Transverse colon (tissue), 4 donors: ENCODE data around the gene GRM8. TPM values are rescaled to one million over a fixed set of nuclear protein-coding genes. Genes with fewer than 3 reads are reported as not detected.

Experiments
- DNase-seq: peaks from one replicate; pipeline ENCODE4 v3.0.0-alpha.2; 2019
- H3K27ac ChIP-seq, 4 donors: fragments of 200-600 bp; sonication (generic); 2 replicates each; pipeline ENCODE4 v1.5.1; 2016 to 2018; ENCODE audit warnings: inconsistent platforms in 4 of 4
- H3K27me3 ChIP-seq: fragments of 200-600 bp; sonication (generic); 2 replicates; pipeline ENCODE4 v1.5.1; 2017; ENCODE audit warnings: inconsistent platforms
- H3K36me3 ChIP-seq, 4 donors: fragments of 200-600 bp; sonication (generic); 2 replicates each; pipeline ENCODE4 v1.5.1; 2017 to 2019; ENCODE audit warnings: inconsistent platforms in 4 of 4
- H3K4me1 ChIP-seq, 4 donors: fragments of 200-600 bp; sonication (generic); 2 replicates each; pipeline ENCODE4 v1.5.1; 2017 to 2020; ENCODE audit warnings: inconsistent platforms in 4 of 4
- H3K4me3 ChIP-seq, 4 donors: fragments of 200-600 bp; sonication (generic); 1 replicate in 1 of 4; 2 replicates in 3 of 4; pipeline versions ENCODE4 v1.5.1 to v1.6.1; 2017 to 2019; ENCODE audit warnings: inconsistent platforms in 4 of 4
- H3K9me3 ChIP-seq, 2 donors: fragments of 200-600 bp; sonication (generic); 2 replicates each; pipeline ENCODE4 v1.5.1; 2017 to 2019; ENCODE audit warnings: inconsistent platforms in 2 of 2
- CTCF ChIP-seq, 5 experiments: fragments of 200-600 bp in 3 of 5; fragments of 450-650 bp in 2 of 5; sonication (generic) in 3 of 5; IDR thresholded peaks; 1 replicate in 2 of 5; 2 replicates in 3 of 5; pipeline ENCODE4 v1.5.1; 2016 to 2017; ENCODE audit warnings: antibody characterized with exemption in 5 of 5, inconsistent platforms in 3 of 5, mild to moderate bottlenecking in 2 of 5, moderate library complexity in 1 of 5
- EP300 ChIP-seq: sonication (generic); formaldehyde crosslinking; IDR thresholded peaks from one replicate; pipeline ENCODE4 v1.6.1; 2017; ENCODE audit warnings: antibody characterized with exemption, low read depth
- POLR2A ChIP-seq: fragments of 450-650 bp; IDR thresholded peaks from one replicate; pipeline ENCODE4 v1.6.1; 2016; ENCODE audit warnings: antibody characterized with exemption, mild to moderate bottlenecking, moderate library complexity
- POLR2AphosphoS5 ChIP-seq, 3 donors: sonication (generic); formaldehyde crosslinking; IDR thresholded peaks; one replicate each; pipeline ENCODE4 v1.6.1; 2016; ENCODE audit warnings: antibody characterized with exemption in 3 of 3
- WGBS, 2 donors: methylation state at CpG; one replicate each; pipeline ENCODE4 v1.1.5; 2018; ENCODE audit warnings: low coverage in 1 of 2; 5-methylcytosine and 5-hydroxymethylcytosine counted together
- in situ Hi-C, 4 donors: fragments of 200-750 bp; cut with MboI; loops; one replicate each; pipeline versions ENCODE4 v1.15.0 to v1.15.1; 2017; ENCODE audit warnings: low sequenced_read_pairs in 3 of 4, low pct_ligation_motif_present in 1 of 4, low pct_unique_long_range_greater_than_20kb in 1 of 4
- intact Hi-C: fragments of 100-400 bp; cut with DNase I; formaldehyde crosslinking; loops from one replicate; pipeline ENCODE4 v1.15.1; 2023; ENCODE audit warnings: low total_unique reads
- total RNA-seq, 4 donors: library from RNA; depleted of rRNA; stranded (reverse); fragments of >200 nt; gene quantifications; one replicate each; pipeline ENCODE4 v1.1.0, GENCODE V29; 2016

GRM8 gene
- total RNA-seq, 4 donors from 2014 or later, result 0.68 to 9.7 (median 2.9) TPM

DNA sequence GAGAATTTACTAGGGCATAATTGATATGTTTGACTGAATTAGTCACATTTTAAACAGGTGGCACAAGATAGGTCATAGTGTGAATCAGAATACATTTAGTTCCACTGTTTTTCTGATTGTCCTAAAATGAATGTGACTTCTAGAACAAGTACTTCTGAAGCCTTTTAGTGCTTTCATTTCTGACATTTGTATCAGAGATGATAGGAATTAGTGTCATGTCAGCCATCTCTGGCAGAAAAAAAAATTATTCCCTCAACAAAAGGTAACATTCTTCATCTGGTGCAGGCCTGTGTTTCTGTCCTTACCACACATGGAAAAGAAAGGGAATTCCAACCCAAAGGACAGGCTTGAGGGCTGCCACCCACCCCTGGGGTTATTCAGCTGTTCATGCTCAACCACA is 21.3 kb downstream of the GRM8 start:
- Histone ChIP-seq H3K4me1 (no peaks in the 10 kb centered on the region), H3K27me3 (no peaks in the 10 kb centered on the region), H3K36me3 (no peaks in the 10 kb centered on the region), H3K9me3 (no peaks in the 10 kb centered on the region), H3K27ac (no peak overlapping the region), H3K4me3 (no peak overlapping the region)
- in situ Hi-C loops (no loop called here), intact Hi-C loops (no loop called here)
- no peak for DNase-seq
- TF ChIP-seq POLR2AphosphoS5 (IDR thresholded peaks at IDR 0.05) (no peak), POLR2A (no peak), EP300 (no peak), CTCF (IDR thresholded peaks at IDR 0.05) (no peak)

GRCh38 chr7:127230192-127230925 is 22.4 kb downstream of the GRM8 start:
- DNase-seq, result no peak
- no peaks in the 10 kb centered on the region for H3K4me1 ChIP-seq
- no peak for TF ChIP-seq POLR2AphosphoS5 (IDR thresholded peaks at IDR 0.05)
- TF ChIP-seq POLR2A, result no peak
- TF ChIP-seq CTCF (IDR thresholded peaks at IDR 0.05), result no peak
- TF ChIP-seq EP300, result no peak
- intact Hi-C loops (no loop called here), in situ Hi-C loops (no loop called here)
- no peak overlapping the region for H3K27ac ChIP-seq
- no peaks in the 10 kb centered on the region for H3K36me3 ChIP-seq
- no peaks in the 10 kb centered on the region for H3K9me3 ChIP-seq
- no peaks in the 10 kb centered on the region for H3K27me3 ChIP-seq
- 83 to 93% methylated on average over 3 of the region's 3 CpGs for WGBS, 2 donors
- no peak overlapping the region for H3K4me3 ChIP-seq

- H3K4me3 ChIP-seq, result no peak overlapping the region
- DNase-seq, result no peak
- H3K9me3 ChIP-seq, result no peaks in the 10 kb centered on the region
- TF ChIP-seq POLR2A (no peak), CTCF (IDR thresholded peaks at IDR 0.05) (no peak), EP300 (no peak), POLR2AphosphoS5 (IDR thresholded peaks at IDR 0.05) (no peak)
- 56 to 61% methylated on average over 10 of the region's 10 CpGs for WGBS, 2 donors
- intact Hi-C loops, result no loop called here
- no peak overlapping the region for H3K27ac ChIP-seq
- H3K27me3 ChIP-seq, result no peaks in the 10 kb centered on the region
- in situ Hi-C loops, result no loop called here
- no peaks in the 10 kb centered on the region for H3K4me1 ChIP-seq
- no peaks in the 10 kb centered on the region for H3K36me3 ChIP-seq
Observed at GRCh38 chr7:127226685-127227374, 25.9 kb downstream of the GRM8 start.

GRCh38 chr7:127221731-127222130 is 31.0 kb downstream of the GRM8 start:
- no peak overlapping the region for H3K4me3 ChIP-seq
- DNase-seq, result no peak
- no peaks in the 10 kb centered on the region for H3K27me3 ChIP-seq
- no peaks in the 10 kb centered on the region for H3K4me1 ChIP-seq
- no peaks in the 10 kb centered on the region for H3K9me3 ChIP-seq
- intact Hi-C loops (no loop called here), in situ Hi-C loops (no loop called here)
- no peak for TF ChIP-seq EP300
- TF ChIP-seq CTCF (IDR thresholded peaks at IDR 0.05), result no peak
- no peak for TF ChIP-seq POLR2A
- TF ChIP-seq POLR2AphosphoS5 (IDR thresholded peaks at IDR 0.05), result no peak
- WGBS, 2 donors, result 20 to 90% methylated on average over 1 of the region's 1 CpG
- H3K27ac ChIP-seq, result no peak overlapping the region
- no peaks in the 10 kb centered on the region for H3K36me3 ChIP-seq
